ENCODE results near the gene NXPH3.

Gene NXPH3

DNA sequence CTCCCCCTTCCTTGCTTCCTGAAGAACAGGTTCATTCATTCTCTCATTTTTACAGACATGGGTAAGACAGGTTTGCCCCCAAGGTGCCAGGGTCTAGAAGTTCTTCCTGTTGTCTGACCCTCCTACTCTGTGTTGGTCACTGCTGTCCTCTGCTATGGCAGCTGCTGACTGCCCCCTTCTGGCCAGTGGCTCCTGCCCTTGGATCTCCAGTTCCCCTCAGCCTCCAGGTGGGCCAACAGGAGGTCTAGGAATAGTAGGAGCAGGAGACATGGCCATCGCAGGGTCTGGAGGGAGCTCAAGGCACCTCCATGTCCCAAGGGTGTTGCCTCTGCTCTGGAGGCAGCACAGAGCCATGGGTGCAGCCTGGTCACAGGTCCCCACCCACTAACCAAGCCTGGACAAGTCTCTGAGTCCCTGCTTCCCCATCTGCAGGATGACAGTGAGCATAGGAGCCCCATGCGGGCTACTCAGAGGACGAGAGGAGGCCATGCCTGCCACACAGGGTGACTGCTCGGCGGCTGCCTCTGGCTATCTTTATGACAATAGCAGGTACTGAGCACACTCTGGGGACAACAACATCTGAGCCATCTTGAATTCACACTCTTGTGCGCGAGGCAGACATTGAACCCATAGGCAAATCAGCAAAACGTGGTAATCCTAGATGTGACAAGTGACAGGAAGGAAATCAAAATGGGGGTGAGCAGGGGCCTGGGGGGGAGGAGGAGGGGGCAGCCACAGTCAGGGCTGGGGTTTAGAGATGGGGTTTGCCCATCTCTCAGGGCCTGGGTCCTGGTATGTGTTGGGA lies 27.0 kb upstream of the NXPH3 start:
- no peaks in the 10 kb centered on the region for H3K4me1 ChIP-seq (ENCODE audit: control insufficient read depth, insufficient read depth, low read length)
- no peaks in the 10 kb centered on the region for H3K9me3 ChIP-seq (ENCODE audit: control insufficient read depth, insufficient read depth, low read depth, low read length)
- no peak overlapping the region for H3K4me3 ChIP-seq (ENCODE audit: low read depth, low read length)
- POLR2A ChIA-PET, result no interaction called here
- CTCF ChIA-PET, result interaction anchor here (0.7 to 6.7 kb wide), 12 partner anchors 8 to 141 kb away, joined by 3 to 52 read pairs (median 4); no protein-coding TSS in a partner anchor
- H3K36me3 ChIP-seq (ENCODE audit: control insufficient read depth in 2 of 2, insufficient read depth in 1 of 2, low read length in 2 of 2), result no peaks in the 10 kb centered on the region
- no peak overlapping the region for H3K27ac ChIP-seq (ENCODE audit: extremely low read depth, low read depth, low read length)
- peak; percentile 66 for TF ChIP-seq CTCF (tag by site-specific recombination; IDR thresholded peaks at IDR 0.05)
- TF ChIP-seq SALL2 (tag by site-specific recombination; IDR thresholded peaks at IDR 0.05; ENCODE audit: borderline replicate concordance), result no peak
- no peak for TF ChIP-seq ZNF521 (tag by site-specific recombination; IDR thresholded peaks at IDR 0.05)
- peak; percentile 58 for TF ChIP-seq ZNF654 (tag by site-specific recombination; IDR thresholded peaks at IDR 0.05; ENCODE audit: low read depth)
- TF ChIP-seq SP2 (tag by site-specific recombination; IDR thresholded peaks at IDR 0.05), result no peak
- no peak for TF ChIP-seq SCRT2 (tag by site-specific recombination; IDR thresholded peaks at IDR 0.05)
- TF ChIP-seq ZNF785 (tag by site-specific recombination; IDR thresholded peaks at IDR 0.05), result no peak
- TF ChIP-seq ZNF555 (tag by site-specific recombination; conservative IDR thresholded peaks at IDR 0.05), result no peak
- no peak for TF ChIP-seq PRDM2 (tag by site-specific recombination; IDR thresholded peaks at IDR 0.05; ENCODE audit: borderline replicate concordance)
- no peak for TF ChIP-seq REST (tag by site-specific recombination; IDR thresholded peaks at IDR 0.05)
- TF ChIP-seq ZNF223 (tag by site-specific recombination; IDR thresholded peaks at IDR 0.05), result no peak
- TF ChIP-seq GLIS1 (tag by site-specific recombination; IDR thresholded peaks at IDR 0.05), result 0 out of 2 replicates have a peak, but pooled peaks have one; percentile 9
- no peak for TF ChIP-seq ZNF426 (tag by site-specific recombination; IDR thresholded peaks at IDR 0.05)
- no peak for TF ChIP-seq ZBTB6 (tag by site-specific recombination; IDR thresholded peaks at IDR 0.05)
- no peak for TF ChIP-seq ZNF518A (tag by site-specific recombination; conservative IDR thresholded peaks at IDR 0.05; ENCODE audit: low read depth)
